HCT116 (cell line): ENCODE results near the gene LRPPRC. TPM values are rescaled to one million over a fixed set of nuclear protein-coding genes. Genes with fewer than 3 reads are reported as not detected.

ENCODE experiments used
- ATAC-seq: fragments of 200-7000 bp; cut with Tn5 transposase; 2 replicates; pipeline ENCODE4 v1.9.1; 2020; ENCODE audit warnings: mild to moderate bottlenecking, moderate library complexity
- BruUV-seq: library from RNA; stranded (reverse); fragments of 400-500 nt; replicated peaks from 2 replicates; lab custom pipeline; 2021; lab: Mats Ljungman, UMichigan
- CTCF ChIA-PET: fragments of 300-600 bp; sonication (Branson Sonifier 250); formaldehyde crosslinking; loops from one replicate; lab custom pipeline; 2021; ENCODE audit warnings: antibody characterized with exemption; lab: Charles Lee
- POLR2A ChIA-PET: fragments of 300-600, 350-600 bp; sonication (Branson Sonifier 250); formaldehyde crosslinking; loops from one replicate; lab custom pipeline; 2021; ENCODE audit warnings: antibody characterized with exemption; lab: Charles Lee
- RAD21 ChIA-PET, 2 experiments: fragments of 300-600 bp; sonication (Branson Sonifier 250); formaldehyde crosslinking; loops; one replicate each; lab custom pipeline; 2023; ENCODE audit warnings: low total read pairs in 2 of 2; ENCODE audit not compliant: uncharacterized antibody in 2 of 2, unreplicated experiment in 2 of 2, low non-redundant PET in 1 of 2; lab: Charles Lee
- DNase-seq: peaks from one replicate; pipeline ENCODE4 v3.0.0-alpha.2; 2010; ENCODE audit warnings: low read depth, low spot score
- H2AFZ ChIP-seq: fragments of 200-600 bp; shearing (Covaris generic), sonication (generic); 2 replicates; pipeline ENCODE4 v1.6.1; 2017; ENCODE audit warnings: low read depth, mixed run types, mixed read lengths, antibody characterized with exemption, low read length; ENCODE audit not compliant: poor library complexity, severe bottlenecking
- H3K27ac ChIP-seq: 2 replicates; pipeline ENCODE4 v1.5.1; 2012; ENCODE audit warnings: low read depth, low read length
- H3K27me3 ChIP-seq: fragments of 200-600 bp; sonication (generic); 2 replicates; pipeline ENCODE4 v1.6.1; 2016; ENCODE audit warnings: mixed run types, low read length, mixed read lengths; ENCODE audit not compliant: insufficient read depth
- H3K36me3 ChIP-seq, 2 experiments: fragments of 200-500 bp in 1 of 2; fragments of 200-600 bp in 1 of 2; sonication (Bioruptor generic) in 1 of 2; sonication (generic) in 1 of 2; 2 replicates each; pipeline versions ENCODE4 v1.5.1 to v1.6.1; 2014 to 2016; ENCODE audit warnings: low read length in 2 of 2, inconsistent platforms in 1 of 2, mixed read lengths in 1 of 2, mixed run types in 1 of 2; ENCODE audit not compliant: insufficient read depth in 2 of 2, control insufficient read depth in 1 of 2
- H3K4me1 ChIP-seq, 2 experiments: fragments of 200-600 bp in 1 of 2; sonication (generic) in 1 of 2; 2 replicates each; pipeline versions ENCODE4 v1.5.1 to v1.6.1; 2012 to 2017; ENCODE audit warnings: low read length in 2 of 2, inconsistent platforms in 1 of 2, mild to moderate bottlenecking in 1 of 2, mixed read lengths in 1 of 2, mixed run types in 1 of 2, moderate library complexity in 1 of 2; ENCODE audit not compliant: insufficient read depth in 2 of 2, control insufficient read depth in 1 of 2
- H3K4me2 ChIP-seq: fragments of 200-600 bp; sonication (generic); 2 replicates; pipeline ENCODE4 v1.6.1; 2017; ENCODE audit warnings: mixed run types, low read length, mixed read lengths
- H3K4me3 ChIP-seq, 2 experiments: fragments of 200-600 bp in 1 of 2; sonication (generic) in 1 of 2; replicated peaks in 1 of 2; 2 replicates each; pipeline ENCODE4 v1.5.1; 2011 to 2016; ENCODE audit warnings: low read length in 2 of 2, control low read depth in 1 of 2, low read depth in 1 of 2, mild to moderate bottlenecking in 1 of 2, mixed read lengths in 1 of 2, mixed run types in 1 of 2
- H3K79me2 ChIP-seq: fragments of 200-600 bp; sonication (generic); 2 replicates; pipeline ENCODE4 v1.6.1; 2017; ENCODE audit warnings: mild to moderate bottlenecking, mixed run types, low read length, moderate library complexity, mixed read lengths; ENCODE audit not compliant: insufficient read depth
- H3K9ac ChIP-seq: fragments of 200-600 bp; sonication (generic); 2 replicates; pipeline ENCODE4 v1.6.1; 2016; ENCODE audit warnings: low read length, mixed read lengths
- H3K9me2 ChIP-seq: fragments of 200-600 bp; sonication (generic), shearing (Covaris generic); 2 replicates; pipeline ENCODE4 v1.6.1; 2017; ENCODE audit warnings: mixed run types, mild to moderate bottlenecking, moderate library complexity; ENCODE audit not compliant: insufficient read depth
- H3K9me3 ChIP-seq, 2 experiments: fragments of 200-500 bp in 1 of 2; fragments of 200-600 bp in 1 of 2; sonication (Bioruptor generic) in 1 of 2; sonication (generic) in 1 of 2; 2 replicates each; pipeline ENCODE4 v1.6.1; 2014 to 2017; ENCODE audit warnings: low read length in 2 of 2, mixed read lengths in 2 of 2, inconsistent platforms in 1 of 2, low read depth in 1 of 2, mild to moderate bottlenecking in 1 of 2, mixed run types in 1 of 2, moderate library complexity in 1 of 2; ENCODE audit not compliant: control insufficient read depth in 1 of 2, insufficient read depth in 1 of 2
- H4K20me1 ChIP-seq: fragments of 200-600 bp; sonication (generic), shearing (Covaris generic); 2 replicates; pipeline ENCODE4 v1.6.1; 2017; ENCODE audit warnings: mixed run types, mild to moderate bottlenecking, moderate library complexity; ENCODE audit not compliant: insufficient read depth
- ATF3 ChIP-seq: IDR thresholded peaks from 2 replicates; pipeline ENCODE4 v1.6.1; 2012
- CBX3 ChIP-seq: IDR thresholded peaks from 2 replicates; pipeline ENCODE4 v1.6.1; 2012; ENCODE audit warnings: low read depth
- CEBPB ChIP-seq: IDR thresholded peaks from 2 replicates; pipeline ENCODE4 v1.6.1; 2012; ENCODE audit warnings: low read depth
- CTCF ChIP-seq, 3 experiments: fragments of 200-600 bp in 1 of 3; sonication (generic) in 1 of 3; IDR thresholded peaks in 2 of 3; conservative IDR thresholded peaks in 1 of 3; 2 replicates each; pipeline ENCODE4 v1.5.1; 2012 to 2017; ENCODE audit warnings: low read depth in 2 of 3, low read length in 2 of 3, antibody characterized with exemption in 1 of 3, borderline replicate concordance in 1 of 3, control low read depth in 1 of 3, mild to moderate bottlenecking in 1 of 3, mixed read lengths in 1 of 3, mixed run types in 1 of 3, moderate library complexity in 1 of 3; ENCODE audit not compliant: insufficient read depth in 1 of 3
- EGR1 ChIP-seq: IDR thresholded peaks from 2 replicates; pipeline ENCODE4 v1.6.1; 2012; ENCODE audit warnings: low read depth
- ELF1 ChIP-seq: IDR thresholded peaks from 2 replicates; pipeline ENCODE4 v1.6.1; 2012; ENCODE audit warnings: low read depth, borderline replicate concordance
- EZH2phosphoT487 ChIP-seq: fragments of 200-600 bp; IDR thresholded peaks from 2 replicates; pipeline ENCODE4 v1.6.1; 2018; ENCODE audit warnings: antibody characterized with exemption, borderline replicate concordance
- POLR2A ChIP-seq: IDR thresholded peaks from 2 replicates; pipeline ENCODE4 v1.7.0; 2011; ENCODE audit warnings: borderline replicate concordance; ENCODE audit not compliant: insufficient read depth, insufficient read length; ENCODE audit errors: extremely low read depth
- POLR2AphosphoS5 ChIP-seq: IDR thresholded peaks from 2 replicates; pipeline ENCODE4 v1.6.1; 2011; ENCODE audit warnings: mild to moderate bottlenecking, low read depth, low read length, moderate library complexity
- RAD21 ChIP-seq: IDR thresholded peaks from 2 replicates; pipeline ENCODE4 v1.6.1; 2012; ENCODE audit warnings: low read depth, mild to moderate bottlenecking
- SIN3A ChIP-seq: IDR thresholded peaks from 2 replicates; pipeline ENCODE4 v1.6.1; 2012; ENCODE audit warnings: low read depth
- SP1 ChIP-seq: IDR thresholded peaks from 2 replicates; pipeline ENCODE4 v1.6.1; 2012; ENCODE audit warnings: low read depth
- SRF ChIP-seq: IDR thresholded peaks from 2 replicates; pipeline ENCODE4 v1.6.1; 2012; ENCODE audit warnings: low read depth
- TCF7L2 ChIP-seq: IDR thresholded peaks from 2 replicates; pipeline ENCODE4 v1.7.0; 2011; ENCODE audit warnings: borderline replicate concordance, inconsistent platforms; ENCODE audit not compliant: insufficient read depth, insufficient read length; ENCODE audit errors: extremely low read depth
- YY1 ChIP-seq: IDR thresholded peaks from 2 replicates; pipeline ENCODE4 v1.6.1; 2011; ENCODE audit warnings: low read length, low read depth, moderate library complexity, mild to moderate bottlenecking; ENCODE audit not compliant: insufficient replicate concordance; ENCODE audit errors: extremely low read depth
- ZBTB33 ChIP-seq: IDR thresholded peaks from 2 replicates; pipeline ENCODE4 v1.6.1; 2011; ENCODE audit warnings: mild to moderate bottlenecking, low read length, moderate library complexity; ENCODE audit not compliant: insufficient replicate concordance; ENCODE audit errors: extremely low read depth
- ZFX ChIP-seq: fragments of 450-650 bp; IDR thresholded peaks from 2 replicates; pipeline ENCODE4 v1.6.1; 2017
- intact Hi-C: fragments of 100-400 bp; cut with micrococcal nuclease; formaldehyde crosslinking; loops from 2 replicates; pipeline ENCODE4 v1.10.0; 2022
- total RNA-seq: library from RNA; stranded (reverse); gene quantifications from one replicate; pipeline ENCODE4 v1.2.1, GENCODE V29; 2021; ENCODE audit not compliant: unreplicated experiment

LRPPRC gene
- total RNA-seq, 1 experiment from 2014 or later, result 210 TPM

GRCh38 chr2:44045061-44045460 is 49.3 kb upstream of the LRPPRC start:
- ATAC-seq, result no peak
- ChIA-PET POLR2A (interaction anchor here (0.6 kb wide), 1 partner anchor 123 kb away, joined by 3 read pairs; no protein-coding TSS in a partner anchor), RAD21 (no interaction called here)

More at GRCh38 chr2:44045061-44045460, 49.3 kb upstream of the LRPPRC start:
- no peak overlapping the region for H3K9ac ChIP-seq
- no peaks in the 10 kb centered on the region for H3K36me3 ChIP-seq
- H3K4me3 ChIP-seq, result no peak overlapping the region
- CTCF ChIA-PET, result interaction anchor here (1.3 to 2.7 kb wide), 3 partner anchors 9 to 435 kb away, joined by 4 to 16 read pairs (median 14); partner anchors contain the start of gene CAMKMT
- no peaks in the 10 kb centered on the region for H4K20me1 ChIP-seq
- TF ChIP-seq POLR2AphosphoS5 (no peak), ZFX (no peak), ELF1 (no peak), SRF (no peak), SIN3A (no peak), YY1 (no peak), EZH2phosphoT487 (no peak), ZBTB33 (no peak), CBX3 (no peak), EGR1 (no peak), RAD21 (no peak), ATF3 (no peak), CTCF (IDR thresholded peaks at IDR 0.05 in 2 of 3, conservative IDR thresholded peaks at IDR 0.05 in 1 of 3; ENCODE audit: borderline replicate concordance in 1 of 3, insufficient read depth in 1 of 3, low read depth in 2 of 3, low read length in 2 of 3) (no peak), TCF7L2 (no peak), SP1 (no peak), POLR2A (no peak), CEBPB (no peak)
- no peaks in the 10 kb centered on the region for H3K9me2 ChIP-seq
- no peaks in the 10 kb centered on the region for H3K9me3 ChIP-seq
- intact Hi-C loops, result loop anchor here (2.0 kb wide), 1 partner anchor 908 kb away; no protein-coding TSS in a partner anchor
- H3K4me1 ChIP-seq, result peaks cover 0 to 7% of the 10 kb centered on the region in 2 experiments; a peak in 3 of 4 replicates
- H3K27ac ChIP-seq, result no peak overlapping the region
- no peak overlapping the region for H2AFZ ChIP-seq
- H3K4me2 ChIP-seq, result no peak overlapping the region
- BruUV-seq, result no TSS peak
- H3K27me3 ChIP-seq, result no peaks in the 10 kb centered on the region
- no peaks in the 10 kb centered on the region for H3K79me2 ChIP-seq
- no peak for DNase-seq
